SK-N-SH treated with all-trans-retinoic acid at 6 μM for 48 hours (cell line): ENCODE data around the gene KIAA1217.

ENCODE experiments used
- ARNTL ChIP-seq: fragments of 450-650 bp; formaldehyde crosslinking; IDR thresholded peaks from 2 replicates; pipeline ENCODE4 v1.5.0; 2020; ENCODE audit warnings: low read depth, mild to moderate bottlenecking, moderate library complexity, borderline replicate concordance
- PPARA ChIP-seq: fragments of 250-450 bp; sonication (Bioruptor Pico); IDR thresholded peaks from 2 replicates; pipeline ENCODE4 v1.5.0; 2020; ENCODE audit warnings: mild to moderate bottlenecking, borderline replicate concordance
- RARB ChIP-seq: fragments of 250-450 bp; sonication (Bioruptor Pico); IDR thresholded peaks from 2 replicates; pipeline ENCODE4 v1.8.0; 2021; ENCODE audit warnings: mild to moderate bottlenecking, moderate library complexity
- SNAI2 ChIP-seq: fragments of 250-450 bp; sonication (Bioruptor Pico); IDR thresholded peaks from 2 replicates; pipeline ENCODE4 v1.5.0; 2020; ENCODE audit warnings: mild to moderate bottlenecking, moderate library complexity
- TCF4 ChIP-seq: fragments of 250-450 bp; sonication (Bioruptor Pico); IDR thresholded peaks from 2 replicates; pipeline ENCODE4 v1.8.0; 2021; ENCODE audit warnings: mild to moderate bottlenecking, moderate library complexity, borderline replicate concordance
- TOX ChIP-seq: fragments of 250-450 bp; sonication (Bioruptor Pico); IDR thresholded peaks from 2 replicates; pipeline ENCODE4 v1.8.0; 2021; ENCODE audit warnings: mild to moderate bottlenecking, moderate library complexity, borderline replicate concordance
- ZFP3 ChIP-seq: fragments of 250-450 bp; sonication (Bioruptor Pico); IDR thresholded peaks from 2 replicates; pipeline ENCODE4 v1.5.0; 2020; ENCODE audit warnings: mild to moderate bottlenecking, moderate library complexity
- ZNF565 ChIP-seq: fragments of 450-650 bp; formaldehyde crosslinking; conservative IDR thresholded peaks from 2 replicates; pipeline ENCODE4 v1.5.0; 2020; ENCODE audit warnings: low read depth, mild to moderate bottlenecking, moderate library complexity
- ZNF8 ChIP-seq: fragments of 450-650 bp; formaldehyde crosslinking; IDR thresholded peaks from 2 replicates; pipeline ENCODE4 v1.5.0; 2020; ENCODE audit warnings: mild to moderate bottlenecking, moderate library complexity
- TF ChIP-seq, protein P1 (sequence below): fragments of 250-450 bp; sonication (Bioruptor Pico); IDR thresholded peaks from 2 replicates; pipeline ENCODE4 v1.8.0; 2020; ENCODE audit warnings: mild to moderate bottlenecking, moderate library complexity, borderline replicate concordance
- TF ChIP-seq, protein P2 (sequence below): fragments of 250-450 bp; sonication (Bioruptor Pico); IDR thresholded peaks from 2 replicates; pipeline ENCODE4 v1.5.1; 2020; ENCODE audit warnings: low read depth, mild to moderate bottlenecking, moderate library complexity
- TF ChIP-seq, protein P3 (sequence below): fragments of 250-450 bp; sonication (Bioruptor Pico); IDR thresholded peaks from 2 replicates; pipeline ENCODE4 v1.5.1; 2021; ENCODE audit warnings: mild to moderate bottlenecking, moderate library complexity

DNA sequence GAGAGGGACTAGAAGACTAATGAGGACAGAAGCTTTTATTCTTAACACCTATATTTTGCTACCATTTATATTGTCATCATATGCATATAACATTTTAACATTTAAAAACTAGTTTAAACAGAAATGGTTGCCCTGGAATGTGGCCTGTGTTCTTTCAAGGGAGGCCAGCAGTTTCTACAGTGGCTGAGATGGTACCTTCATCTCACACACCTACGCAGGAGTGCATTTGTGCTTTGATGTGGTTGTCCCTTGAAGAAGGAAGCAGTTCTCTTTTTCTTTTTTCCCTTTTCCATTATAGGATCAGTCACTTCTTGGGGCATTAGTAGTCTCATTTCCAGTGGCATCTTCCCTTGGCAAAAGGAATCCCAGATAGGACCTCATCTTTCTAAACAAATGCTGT lies 38.9 kb downstream of the KIAA1217 start:
- TF ChIP-seq, protein P1, sequence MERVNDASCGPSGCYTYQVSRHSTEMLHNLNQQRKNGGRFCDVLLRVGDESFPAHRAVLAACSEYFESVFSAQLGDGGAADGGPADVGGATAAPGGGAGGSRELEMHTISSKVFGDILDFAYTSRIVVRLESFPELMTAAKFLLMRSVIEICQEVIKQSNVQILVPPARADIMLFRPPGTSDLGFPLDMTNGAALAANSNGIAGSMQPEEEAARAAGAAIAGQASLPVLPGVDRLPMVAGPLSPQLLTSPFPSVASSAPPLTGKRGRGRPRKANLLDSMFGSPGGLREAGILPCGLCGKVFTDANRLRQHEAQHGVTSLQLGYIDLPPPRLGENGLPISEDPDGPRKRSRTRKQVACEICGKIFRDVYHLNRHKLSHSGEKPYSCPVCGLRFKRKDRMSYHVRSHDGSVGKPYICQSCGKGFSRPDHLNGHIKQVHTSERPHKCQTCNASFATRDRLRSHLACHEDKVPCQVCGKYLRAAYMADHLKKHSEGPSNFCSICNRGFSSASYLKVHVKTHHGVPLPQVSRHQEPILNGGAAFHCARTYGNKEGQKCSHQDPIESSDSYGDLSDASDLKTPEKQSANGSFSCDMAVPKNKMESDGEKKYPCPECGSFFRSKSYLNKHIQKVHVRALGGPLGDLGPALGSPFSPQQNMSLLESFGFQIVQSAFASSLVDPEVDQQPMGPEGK, result no peak
- no peak for TF ChIP-seq PPARA (CRISPR knock-in tag)
- no peak for TF ChIP-seq TOX (CRISPR knock-in tag)
- no peak for TF ChIP-seq ZNF565 (CRISPR knock-in tag)
- TF ChIP-seq, protein P2, sequence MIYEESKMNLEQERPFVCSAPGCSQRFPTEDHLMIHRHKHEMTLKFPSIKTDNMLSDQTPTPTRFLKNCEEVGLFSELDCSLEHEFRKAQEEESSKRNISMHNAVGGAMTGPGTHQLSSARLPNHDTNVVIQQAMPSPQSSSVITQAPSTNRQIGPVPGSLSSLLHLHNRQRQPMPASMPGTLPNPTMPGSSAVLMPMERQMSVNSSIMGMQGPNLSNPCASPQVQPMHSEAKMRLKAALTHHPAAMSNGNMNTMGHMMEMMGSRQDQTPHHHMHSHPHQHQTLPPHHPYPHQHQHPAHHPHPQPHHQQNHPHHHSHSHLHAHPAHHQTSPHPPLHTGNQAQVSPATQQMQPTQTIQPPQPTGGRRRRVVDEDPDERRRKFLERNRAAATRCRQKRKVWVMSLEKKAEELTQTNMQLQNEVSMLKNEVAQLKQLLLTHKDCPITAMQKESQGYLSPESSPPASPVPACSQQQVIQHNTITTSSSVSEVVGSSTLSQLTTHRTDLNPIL (CRISPR knock-in tag), result no peak
- TF ChIP-seq RARB (CRISPR knock-in tag), result no peak
- no peak for TF ChIP-seq ZNF8 (CRISPR knock-in tag)
- no peak for TF ChIP-seq TCF4 (CRISPR knock-in tag)
- TF ChIP-seq, protein P3, sequence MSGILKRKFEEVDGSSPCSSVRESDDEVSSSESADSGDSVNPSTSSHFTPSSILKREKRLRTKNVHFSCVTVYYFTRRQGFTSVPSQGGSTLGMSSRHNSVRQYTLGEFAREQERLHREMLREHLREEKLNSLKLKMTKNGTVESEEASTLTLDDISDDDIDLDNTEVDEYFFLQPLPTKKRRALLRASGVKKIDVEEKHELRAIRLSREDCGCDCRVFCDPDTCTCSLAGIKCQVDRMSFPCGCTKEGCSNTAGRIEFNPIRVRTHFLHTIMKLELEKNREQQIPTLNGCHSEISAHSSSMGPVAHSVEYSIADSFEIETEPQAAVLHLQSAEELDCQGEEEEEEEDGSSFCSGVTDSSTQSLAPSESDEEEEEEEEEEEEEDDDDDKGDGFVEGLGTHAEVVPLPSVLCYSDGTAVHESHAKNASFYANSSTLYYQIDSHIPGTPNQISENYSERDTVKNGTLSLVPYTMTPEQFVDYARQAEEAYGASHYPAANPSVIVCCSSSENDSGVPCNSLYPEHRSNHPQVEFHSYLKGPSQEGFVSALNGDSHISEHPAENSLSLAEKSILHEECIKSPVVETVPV (CRISPR knock-in tag), result no peak
- TF ChIP-seq ZFP3, result no peak
- no peak for TF ChIP-seq SNAI2
- no peak for TF ChIP-seq ARNTL
